ENCODE results near the gene DTX2. TPM values are rescaled to one million over a fixed set of nuclear protein-coding genes. Genes with fewer than 3 reads are reported as not detected.
"Not testable (repeated sequence)": the region's sequence is repeated elsewhere in the genome, so short reads cannot be mapped to it uniquely, and the experiment has no call there.

DTX2 gene
- total RNA-seq, 1 experiment from 2014 or later: 51.7 TPM

DNA sequence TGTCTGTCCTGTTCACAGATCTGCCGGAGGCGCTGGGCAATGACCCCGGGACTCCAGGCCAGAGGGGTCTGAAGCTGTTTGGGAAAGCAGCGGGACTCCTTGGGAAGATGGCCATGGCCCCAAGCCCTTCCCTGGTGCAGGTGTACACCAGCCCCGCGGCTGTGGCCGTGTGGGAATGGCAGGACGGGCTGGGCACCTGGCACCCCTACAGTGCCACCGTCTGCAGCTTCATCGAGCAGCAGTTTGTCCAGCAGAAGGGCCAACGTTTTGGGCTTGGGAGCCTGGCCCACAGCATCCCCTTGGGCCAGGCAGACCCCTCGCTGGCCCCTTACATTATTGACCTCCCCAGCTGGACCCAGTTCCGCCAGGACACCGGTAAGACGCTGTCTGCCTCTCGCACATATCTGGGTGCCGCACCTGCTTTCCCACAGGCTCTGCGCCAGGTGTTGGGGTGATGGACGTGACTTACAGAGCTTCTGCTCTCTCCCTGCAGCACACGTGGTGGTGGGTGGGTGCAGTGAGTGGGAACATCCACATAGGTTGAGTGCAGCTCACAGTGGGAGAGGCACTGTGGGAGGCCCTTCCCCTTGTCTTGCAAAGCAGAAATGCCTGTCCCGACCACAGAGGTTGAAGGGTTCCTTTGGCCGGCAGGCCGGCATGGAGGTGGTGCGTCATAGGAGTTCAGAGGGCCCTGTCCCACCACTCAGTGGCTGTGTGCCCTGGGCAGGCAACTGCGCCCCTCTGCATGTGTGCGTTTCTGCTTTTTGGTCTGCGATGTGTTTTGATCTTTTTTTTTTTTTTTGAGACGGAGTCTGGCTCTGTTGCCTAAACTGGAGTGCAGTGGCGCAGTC, 19.1 kb downstream of the DTX2 start:
- DNase-seq; BruUV-seq (replicated peaks); intact Hi-C loops (cut with micrococcal nuclease; ENCODE audit: unreplicated experiment); CTCF ChIA-PET; H3K9me3 Mint-ChIP-seq (ENCODE audit: low read depth, unreplicated experiment); H3K36me3 Mint-ChIP-seq (ENCODE audit: insufficient read depth, unreplicated experiment); H3K27ac Mint-ChIP-seq (ENCODE audit: unreplicated experiment); H3K27me3 Mint-ChIP-seq (ENCODE audit: unreplicated experiment); H3K4me1 Mint-ChIP-seq (ENCODE audit: low read depth, unreplicated experiment); H3K4me3 Mint-ChIP-seq (ENCODE audit: low read depth, unreplicated experiment): not testable (repeated sequence)

DNA sequence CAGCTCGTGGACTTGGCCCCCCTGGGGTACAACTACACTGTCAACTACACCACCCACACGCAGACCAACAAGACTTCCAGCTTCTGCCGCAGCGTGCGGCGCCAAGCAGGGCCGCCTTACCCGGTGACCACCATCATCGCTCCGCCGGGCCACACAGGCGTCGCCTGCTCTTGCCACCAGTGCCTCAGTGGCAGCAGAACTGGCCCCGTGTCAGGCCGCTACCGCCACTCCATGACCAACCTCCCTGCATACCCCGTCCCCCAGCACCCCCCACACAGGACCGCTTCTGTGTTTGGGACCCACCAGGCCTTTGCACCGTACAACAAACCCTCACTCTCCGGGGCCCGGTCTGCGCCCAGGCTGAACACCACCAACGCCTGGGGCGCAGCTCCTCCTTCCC, 21.2 kb downstream of the DTX2 start:
- intact Hi-C loops (cut with micrococcal nuclease; ENCODE audit: unreplicated experiment); CTCF ChIA-PET; H3K9me3 Mint-ChIP-seq (ENCODE audit: low read depth, unreplicated experiment); H3K36me3 Mint-ChIP-seq (ENCODE audit: insufficient read depth, unreplicated experiment); H3K27me3 Mint-ChIP-seq (ENCODE audit: unreplicated experiment); H3K4me1 Mint-ChIP-seq (ENCODE audit: low read depth, unreplicated experiment); H3K4me3 Mint-ChIP-seq (ENCODE audit: low read depth, unreplicated experiment); DNase-seq; H3K27ac Mint-ChIP-seq (ENCODE audit: unreplicated experiment): not testable (repeated sequence)
- TSS peak; percentile 47 for BruUV-seq (replicated peaks)

DNA sequence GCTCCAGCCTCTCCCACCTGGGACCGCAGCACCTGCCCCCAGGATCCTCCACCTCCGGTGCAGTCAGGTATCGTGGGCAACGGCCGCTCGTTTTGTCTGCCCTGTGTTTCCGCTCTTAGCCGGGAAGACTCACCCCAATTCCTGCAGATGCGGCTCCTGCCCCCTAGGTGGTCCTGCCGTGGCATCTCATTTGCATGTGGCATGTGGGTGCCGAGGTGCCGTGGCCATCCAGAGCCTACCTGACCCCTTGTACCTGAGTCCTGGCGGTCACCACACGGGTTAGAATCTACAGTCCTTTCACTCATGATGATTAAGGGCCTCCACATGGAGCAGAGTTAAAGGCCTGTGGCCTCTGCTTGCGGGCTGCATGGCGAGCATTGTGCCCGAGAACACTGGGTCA, 21.6 kb downstream of the DTX2 start:
- H3K9me3 Mint-ChIP-seq (ENCODE audit: low read depth, unreplicated experiment); BruUV-seq (replicated peaks); DNase-seq; H3K4me3 Mint-ChIP-seq (ENCODE audit: low read depth, unreplicated experiment); intact Hi-C loops (cut with micrococcal nuclease; ENCODE audit: unreplicated experiment); H3K27ac Mint-ChIP-seq (ENCODE audit: unreplicated experiment); H3K27me3 Mint-ChIP-seq (ENCODE audit: unreplicated experiment); H3K4me1 Mint-ChIP-seq (ENCODE audit: low read depth, unreplicated experiment); H3K36me3 Mint-ChIP-seq (ENCODE audit: insufficient read depth, unreplicated experiment); CTCF ChIA-PET: not testable (repeated sequence)

DNA sequence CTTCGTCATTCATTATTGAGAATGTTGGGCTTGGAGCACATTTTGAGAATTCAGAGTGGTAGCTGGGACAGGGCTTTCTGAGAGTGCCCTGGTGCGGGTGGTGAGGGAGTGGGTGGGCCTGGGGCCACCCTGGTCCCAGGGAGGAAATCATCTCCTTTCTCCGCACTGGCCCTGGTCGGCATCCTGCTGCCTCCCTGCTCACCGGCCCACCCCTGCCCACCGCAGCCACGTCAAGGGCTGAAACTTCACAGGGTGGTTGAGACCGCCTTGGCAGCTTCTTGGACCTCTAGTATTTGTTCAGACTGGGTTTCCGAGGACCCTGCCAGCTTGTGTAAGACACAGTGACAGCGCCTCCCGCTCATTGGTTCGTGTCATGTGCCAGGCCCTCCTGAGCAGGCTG, 22.9 kb downstream of the DTX2 start:
- not testable (repeated sequence) for H3K4me3 Mint-ChIP-seq (ENCODE audit: low read depth, unreplicated experiment)

DNA sequence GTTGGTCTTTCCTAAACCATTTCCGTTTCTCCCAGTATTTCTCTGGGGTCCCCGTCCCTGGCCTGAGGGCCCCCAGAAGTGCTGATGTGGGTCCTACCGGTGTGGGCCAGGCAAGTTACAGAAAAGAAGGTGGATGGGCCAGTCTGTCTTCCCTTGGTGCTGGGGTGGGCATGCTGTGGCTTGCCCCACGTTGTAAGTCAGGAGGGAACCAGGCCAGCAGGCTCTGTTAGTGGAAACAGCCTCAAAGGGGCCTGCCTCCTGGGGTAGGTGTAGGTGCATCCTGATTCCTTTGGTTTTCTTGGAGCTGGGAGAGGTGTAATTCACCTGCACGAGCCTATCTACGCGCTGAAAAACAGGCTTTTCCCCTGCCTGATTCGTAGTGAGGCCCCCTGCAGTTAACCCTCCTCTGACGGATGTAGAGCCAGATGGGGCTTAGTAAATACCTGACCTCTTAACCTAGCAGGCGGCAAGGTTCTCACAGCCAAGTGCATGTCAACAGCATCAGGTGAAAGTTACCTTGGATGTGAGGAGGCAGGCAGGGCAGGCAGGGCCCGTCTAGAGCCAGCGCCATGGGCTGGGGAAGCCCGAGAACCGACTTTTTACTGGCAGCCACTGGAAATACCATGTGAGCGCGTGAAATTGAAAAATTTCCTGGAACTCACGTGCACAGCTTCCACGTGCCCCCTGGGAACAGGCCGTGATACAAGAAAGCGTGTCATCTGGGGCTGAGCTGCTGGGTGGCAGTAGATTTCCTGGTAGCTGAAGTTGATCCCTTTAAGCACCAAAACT, 24.5 kb downstream of the DTX2 start:
- CTCF ChIA-PET; H3K9me3 Mint-ChIP-seq (ENCODE audit: low read depth, unreplicated experiment); DNase-seq; H3K4me1 Mint-ChIP-seq (ENCODE audit: low read depth, unreplicated experiment); intact Hi-C loops (cut with micrococcal nuclease; ENCODE audit: unreplicated experiment); H3K36me3 Mint-ChIP-seq (ENCODE audit: insufficient read depth, unreplicated experiment); H3K4me3 Mint-ChIP-seq (ENCODE audit: low read depth, unreplicated experiment); H3K27me3 Mint-ChIP-seq (ENCODE audit: unreplicated experiment); BruUV-seq (replicated peaks); H3K27ac Mint-ChIP-seq (ENCODE audit: unreplicated experiment): not testable (repeated sequence)

More for the DNA sequence above, 22.9 kb downstream of the DTX2 start:
- H3K4me1 Mint-ChIP-seq (ENCODE audit: low read depth, unreplicated experiment); H3K36me3 Mint-ChIP-seq (ENCODE audit: insufficient read depth, unreplicated experiment); H3K9me3 Mint-ChIP-seq (ENCODE audit: low read depth, unreplicated experiment); DNase-seq; H3K27ac Mint-ChIP-seq (ENCODE audit: unreplicated experiment); intact Hi-C loops (cut with micrococcal nuclease; ENCODE audit: unreplicated experiment); BruUV-seq (replicated peaks); CTCF ChIA-PET; H3K27me3 Mint-ChIP-seq (ENCODE audit: unreplicated experiment): not testable (repeated sequence)

DNA sequence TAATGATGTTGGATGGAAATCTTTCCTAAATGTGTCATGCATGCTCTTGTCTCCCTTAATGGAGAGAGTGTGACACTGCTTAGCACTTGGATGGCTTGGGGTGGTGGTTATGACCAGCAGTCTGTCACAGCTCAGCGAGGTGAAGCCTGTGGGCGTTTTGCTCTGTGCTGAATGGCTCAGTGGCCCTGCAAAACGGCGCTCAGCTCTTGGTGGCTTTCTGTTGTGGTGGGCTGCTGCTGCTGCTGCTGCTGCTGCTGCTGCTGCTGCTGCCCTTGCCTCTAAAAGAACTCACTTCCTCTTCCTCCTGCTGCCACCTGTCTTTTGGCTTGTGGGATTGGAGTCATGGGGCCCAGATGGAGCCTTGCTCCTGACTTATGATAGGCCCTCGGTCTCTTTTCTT, 25.1 kb downstream of the DTX2 start:
- intact Hi-C loops (cut with micrococcal nuclease; ENCODE audit: unreplicated experiment); CTCF ChIA-PET; DNase-seq; H3K27me3 Mint-ChIP-seq (ENCODE audit: unreplicated experiment); BruUV-seq (replicated peaks); H3K36me3 Mint-ChIP-seq (ENCODE audit: insufficient read depth, unreplicated experiment); H3K4me3 Mint-ChIP-seq (ENCODE audit: low read depth, unreplicated experiment); H3K9me3 Mint-ChIP-seq (ENCODE audit: low read depth, unreplicated experiment); H3K4me1 Mint-ChIP-seq (ENCODE audit: low read depth, unreplicated experiment); H3K27ac Mint-ChIP-seq (ENCODE audit: unreplicated experiment): not testable (repeated sequence)

DNA sequence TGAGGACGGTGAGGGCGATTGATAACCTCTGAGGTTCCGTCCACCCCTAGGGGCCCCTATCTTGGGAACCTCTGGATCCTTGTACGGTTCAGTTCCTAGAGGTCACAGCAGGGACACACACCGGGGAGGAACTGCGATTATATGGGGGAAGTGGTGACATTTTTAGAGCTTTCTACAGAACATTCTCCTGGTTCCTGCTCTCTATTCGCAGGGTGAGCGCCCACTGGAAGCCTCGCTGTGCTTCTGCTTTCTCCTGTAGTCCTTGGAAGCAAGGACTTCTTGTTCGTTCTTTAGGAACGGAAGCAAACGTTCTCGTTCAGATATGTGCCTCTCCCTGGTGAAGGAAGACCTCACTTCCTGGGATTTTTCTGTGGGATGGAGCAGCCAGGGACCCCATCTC, 26.5 kb downstream of the DTX2 start:
- BruUV-seq (replicated peaks); CTCF ChIA-PET: not testable (repeated sequence)

DNA sequence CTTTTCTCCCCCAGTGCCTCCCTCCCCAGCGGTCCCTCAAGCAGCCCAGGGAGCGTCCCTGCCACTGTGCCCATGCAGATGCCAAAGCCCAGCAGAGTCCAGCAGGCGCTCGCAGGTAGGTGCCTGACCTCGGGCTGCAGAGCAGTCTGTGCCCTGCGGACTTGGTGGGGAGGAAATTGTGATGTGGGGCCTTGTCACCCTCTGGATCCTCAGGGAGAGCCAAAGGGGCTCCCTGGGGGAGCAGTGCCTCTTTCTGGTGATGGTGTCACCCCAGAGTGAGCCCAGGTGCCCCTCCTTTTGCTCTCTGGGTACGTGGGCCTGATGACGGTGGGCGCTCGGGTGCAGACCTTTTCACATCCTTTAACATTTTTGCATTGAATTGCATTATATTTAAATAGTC, 30.6 kb downstream of the DTX2 start:
- intact Hi-C loops (cut with micrococcal nuclease; ENCODE audit: unreplicated experiment); DNase-seq; H3K36me3 Mint-ChIP-seq (ENCODE audit: insufficient read depth, unreplicated experiment); H3K4me3 Mint-ChIP-seq (ENCODE audit: low read depth, unreplicated experiment); H3K27me3 Mint-ChIP-seq (ENCODE audit: unreplicated experiment); CTCF ChIA-PET; H3K27ac Mint-ChIP-seq (ENCODE audit: unreplicated experiment); H3K9me3 Mint-ChIP-seq (ENCODE audit: low read depth, unreplicated experiment); H3K4me1 Mint-ChIP-seq (ENCODE audit: low read depth, unreplicated experiment); BruUV-seq (replicated peaks): not testable (repeated sequence)

More for the DNA sequence above, 26.5 kb downstream of the DTX2 start:
- H3K9me3 Mint-ChIP-seq (ENCODE audit: low read depth, unreplicated experiment); H3K4me1 Mint-ChIP-seq (ENCODE audit: low read depth, unreplicated experiment); H3K27me3 Mint-ChIP-seq (ENCODE audit: unreplicated experiment); H3K36me3 Mint-ChIP-seq (ENCODE audit: insufficient read depth, unreplicated experiment); H3K4me3 Mint-ChIP-seq (ENCODE audit: low read depth, unreplicated experiment); H3K27ac Mint-ChIP-seq (ENCODE audit: unreplicated experiment); DNase-seq; intact Hi-C loops (cut with micrococcal nuclease; ENCODE audit: unreplicated experiment): not testable (repeated sequence)

DNA sequence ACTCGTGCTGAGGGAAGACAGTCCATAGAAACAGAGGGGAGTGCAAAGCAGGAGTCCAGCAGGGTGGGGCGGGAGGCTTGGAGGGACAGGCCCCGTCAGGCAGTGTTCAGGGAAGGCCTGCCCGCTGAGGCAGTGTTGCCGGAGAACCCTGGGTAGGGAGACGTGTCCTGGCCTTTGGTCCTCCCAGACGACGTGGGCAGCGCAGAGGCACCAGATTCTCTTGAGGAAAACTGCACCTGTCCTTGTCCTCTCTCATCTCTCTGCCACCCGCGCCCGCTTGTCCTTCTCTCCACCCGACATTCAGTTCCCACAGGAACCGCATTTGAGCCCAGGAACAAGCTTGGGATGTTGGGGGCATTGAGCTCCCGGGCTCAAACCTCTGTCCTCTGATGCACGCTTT, 34.2 kb downstream of the DTX2 start:
- H3K27me3 Mint-ChIP-seq (ENCODE audit: unreplicated experiment); H3K4me1 Mint-ChIP-seq (ENCODE audit: low read depth, unreplicated experiment); H3K9me3 Mint-ChIP-seq (ENCODE audit: low read depth, unreplicated experiment); DNase-seq; intact Hi-C loops (cut with micrococcal nuclease; ENCODE audit: unreplicated experiment); CTCF ChIA-PET; BruUV-seq (replicated peaks); H3K4me3 Mint-ChIP-seq (ENCODE audit: low read depth, unreplicated experiment); H3K36me3 Mint-ChIP-seq (ENCODE audit: insufficient read depth, unreplicated experiment); H3K27ac Mint-ChIP-seq (ENCODE audit: unreplicated experiment): not testable (repeated sequence)

DNA sequence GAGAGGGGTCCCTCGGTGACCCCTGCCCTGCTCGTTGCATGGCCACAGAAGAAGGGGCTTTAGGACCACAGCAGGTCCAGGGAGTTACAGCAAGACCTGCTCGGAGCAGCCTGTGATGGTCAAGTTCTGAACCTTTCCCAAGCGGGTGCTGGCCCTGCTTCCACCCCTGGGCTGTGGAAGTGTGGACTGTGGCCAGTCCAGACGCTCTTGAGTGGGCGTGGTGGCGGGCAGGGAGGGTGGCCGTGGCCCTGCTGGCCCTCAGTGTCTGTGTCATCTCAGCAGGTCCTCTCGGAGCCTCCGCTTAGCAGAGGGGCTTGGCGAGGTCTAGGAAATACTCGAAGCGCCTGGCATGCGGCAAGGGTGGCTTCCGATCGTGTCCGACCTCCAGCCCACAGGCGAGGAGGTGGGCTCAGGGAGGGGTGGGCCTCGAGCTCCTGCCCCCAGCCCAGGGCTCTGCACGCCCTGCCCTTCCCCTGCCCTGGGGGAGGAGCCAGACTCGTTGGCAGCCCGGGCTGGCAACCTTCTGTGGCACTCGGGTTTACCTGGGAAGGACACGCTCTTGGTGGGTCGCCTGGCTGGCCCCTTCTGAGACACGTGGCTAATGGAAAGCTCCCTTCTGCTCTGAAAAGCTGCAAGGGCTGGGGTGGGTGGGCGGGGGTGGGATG, 36.5 kb downstream of the DTX2 start:
- H3K4me3 Mint-ChIP-seq (ENCODE audit: low read depth, unreplicated experiment); CTCF ChIA-PET; H3K4me1 Mint-ChIP-seq (ENCODE audit: low read depth, unreplicated experiment); H3K9me3 Mint-ChIP-seq (ENCODE audit: low read depth, unreplicated experiment); H3K27ac Mint-ChIP-seq (ENCODE audit: unreplicated experiment); intact Hi-C loops (cut with micrococcal nuclease; ENCODE audit: unreplicated experiment); H3K27me3 Mint-ChIP-seq (ENCODE audit: unreplicated experiment); BruUV-seq (replicated peaks); DNase-seq: not testable (repeated sequence)
- H3K36me3 Mint-ChIP-seq (ENCODE audit: insufficient read depth, unreplicated experiment): peaks cover 10% of the 10 kb centered on the region
